Thoracic aorta (tissue), 2 donors: Measurements from ENCODE around the gene AADACL4. TPM values are rescaled to one million over a fixed set of nuclear protein-coding genes. Genes with fewer than 3 reads are reported as not detected.
"Not testable (repeated sequence)": the region's sequence is repeated elsewhere in the genome, so short reads cannot be mapped to it uniquely, and the experiment has no call there.

Experiments
- ATAC-seq: fragments of 150-250 bp; one replicate; pipeline ENCODE4 v1.8.0; 2017; ENCODE audit warnings: low read depth; ENCODE audit not compliant: insufficient number of reproducible peaks, low FRiP score
- DNase-seq: peaks from one replicate; pipeline ENCODE4 v3.0.0-alpha.2; 2020; ENCODE audit warnings: low spot score
- H3K27ac ChIP-seq, 2 donors: fragments of 200-600 bp; sonication (generic); 1 replicate in 1 of 2; 2 replicates in 1 of 2; pipeline ENCODE4 v1.5.1; 2016; ENCODE audit warnings: mild to moderate bottlenecking in 2 of 2, moderate library complexity in 2 of 2
- H3K27me3 ChIP-seq: fragments of 200-600 bp; sonication (generic); replicated peaks from 2 replicates; pipeline ENCODE4 v1.6.0; 2016; ENCODE audit warnings: mild to moderate bottlenecking; ENCODE audit not compliant: insufficient read depth
- H3K36me3 ChIP-seq: fragments of 200-600 bp; sonication (generic); one replicate; pipeline ENCODE4 v1.5.1; 2016
- H3K4me1 ChIP-seq, 2 donors: fragments of 200-600 bp; sonication (generic); 1 replicate in 1 of 2; 2 replicates in 1 of 2; pipeline versions ENCODE4 v1.5.1 to v1.6.0; 2016; ENCODE audit warnings: low read depth in 2 of 2, mild to moderate bottlenecking in 1 of 2; ENCODE audit not compliant: control insufficient read depth in 1 of 2
- H3K4me3 ChIP-seq: fragments of 200-600 bp; sonication (generic); 2 replicates; pipeline ENCODE4 v1.5.1; 2016; ENCODE audit warnings: mild to moderate bottlenecking
- H3K9me3 ChIP-seq: fragments of 200-600 bp; sonication (generic); 2 replicates; pipeline ENCODE4 v1.5.1; 2016
- CTCF ChIP-seq: fragments of 200-600 bp; sonication (generic); IDR thresholded peaks from one replicate; pipeline ENCODE4 v1.5.1; 2019; ENCODE audit warnings: antibody characterized with exemption
- total RNA-seq, 2 donors: library from RNA; depleted of rRNA; stranded (reverse); fragments of >200 nt; gene quantifications; one replicate each; pipeline versions ENCODE4 v1.1.0 to v1.2.3, GENCODE V29; 2016

The AADACL4 gene
- total RNA-seq, 2 donors from 2014 or later: not detected

DNA sequence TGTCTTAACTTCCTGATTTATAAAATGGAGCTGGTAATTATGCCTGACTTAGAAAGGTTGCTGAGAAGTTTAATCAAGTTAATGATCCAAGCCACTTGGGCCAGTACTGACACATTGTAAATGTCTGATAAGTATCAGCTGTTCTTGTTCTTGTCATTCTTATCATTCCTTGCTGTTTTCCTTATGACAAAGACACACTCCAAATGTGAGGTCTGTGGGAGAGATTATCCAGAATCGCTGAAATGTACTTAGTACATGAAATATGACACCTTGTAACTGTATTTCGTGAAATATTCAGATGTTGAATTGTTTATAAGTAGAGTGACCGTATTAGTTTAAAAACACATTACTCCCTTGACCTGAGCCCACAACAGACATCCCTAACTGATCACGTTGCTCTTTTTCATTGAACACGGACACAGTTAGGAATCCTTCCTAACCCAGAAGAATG lies 6.1 kb downstream of the AADACL4 start:
- no peak for ATAC-seq
- TF ChIP-seq CTCF: no peak

GRCh38 chr1:12654004-12654567 lies 10.2 kb downstream of the AADACL4 start:
- DNase-seq: no peak
- no peak for TF ChIP-seq CTCF
- Histone ChIP-seq H3K36me3 (no peaks in the 10 kb centered on the region), H3K27me3 (no peaks in the 10 kb centered on the region), H3K4me1 (no peaks in the 10 kb centered on the region), H3K9me3 (no peaks in the 10 kb centered on the region), H3K4me3 (no peak overlapping the region), H3K27ac (no peak overlapping the region)
- ATAC-seq: no peak

More for the DNA sequence above, 6.1 kb downstream of the AADACL4 start:
- no peak overlapping the region for H3K27ac ChIP-seq
- H3K36me3 ChIP-seq: no peaks in the 10 kb centered on the region
- H3K4me3 ChIP-seq: no peak overlapping the region
- no peaks in the 10 kb centered on the region for H3K4me1 ChIP-seq
- no peaks in the 10 kb centered on the region for H3K27me3 ChIP-seq
- DNase-seq: no peak
- H3K9me3 ChIP-seq: no peaks in the 10 kb centered on the region

DNA sequence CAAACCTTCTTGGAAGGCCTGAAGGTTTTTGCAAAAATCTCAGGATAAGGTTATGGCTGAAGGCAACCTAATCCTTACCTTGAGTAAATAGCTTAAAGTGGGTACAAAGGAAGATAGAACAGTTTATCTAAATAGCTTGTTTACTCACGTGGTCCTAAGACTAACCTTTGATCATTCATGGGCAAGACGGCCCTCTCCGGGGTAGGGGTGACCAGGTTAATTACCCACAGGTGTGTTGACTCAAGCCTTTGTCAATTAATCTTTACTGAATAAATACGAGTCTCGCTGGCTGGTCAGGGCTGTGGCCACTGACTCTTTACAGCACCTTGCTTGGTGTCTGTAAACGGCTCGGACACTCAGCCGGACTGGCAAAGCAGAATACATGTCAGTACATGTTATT lies 10.8 kb downstream of the AADACL4 start:
- Histone ChIP-seq H3K36me3 (no peaks in the 10 kb centered on the region), H3K27me3 (no peaks in the 10 kb centered on the region), H3K9me3 (no peaks in the 10 kb centered on the region), H3K4me1 (no peaks in the 10 kb centered on the region), H3K27ac (no peak overlapping the region), H3K4me3 (no peak overlapping the region)
- ATAC-seq (no peak), DNase-seq (no peak)
- no peak for TF ChIP-seq CTCF

DNA sequence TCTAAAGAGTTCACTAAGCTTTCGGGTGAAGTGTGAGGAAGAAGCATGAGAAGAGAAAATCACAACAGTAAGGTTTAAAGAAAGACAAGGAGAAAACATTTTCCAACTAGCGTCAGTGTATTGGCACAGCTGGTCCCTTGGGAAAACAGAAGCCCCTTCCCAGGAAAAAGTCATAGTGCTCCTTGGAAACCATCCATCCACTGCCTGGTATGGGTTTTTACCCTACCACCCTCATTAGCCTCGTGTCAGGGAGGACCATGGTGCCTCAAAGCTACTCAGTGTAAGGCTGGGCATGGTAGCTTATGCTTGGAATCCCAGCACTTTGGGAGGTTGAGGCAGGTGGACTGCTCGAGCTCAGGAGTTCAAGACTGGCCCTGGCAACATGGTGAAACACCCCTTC lies 12.7 kb downstream of the AADACL4 start:
- no peak overlapping the region for H3K4me3 ChIP-seq
- no peak for TF ChIP-seq CTCF
- no peak for DNase-seq
- ATAC-seq: no peak
- H3K27ac ChIP-seq: no peak overlapping the region
- H3K4me1 ChIP-seq: no peaks in the 10 kb centered on the region
- H3K36me3 ChIP-seq: no peaks in the 10 kb centered on the region
- no peaks in the 10 kb centered on the region for H3K27me3 ChIP-seq
- no peaks in the 10 kb centered on the region for H3K9me3 ChIP-seq

DNA sequence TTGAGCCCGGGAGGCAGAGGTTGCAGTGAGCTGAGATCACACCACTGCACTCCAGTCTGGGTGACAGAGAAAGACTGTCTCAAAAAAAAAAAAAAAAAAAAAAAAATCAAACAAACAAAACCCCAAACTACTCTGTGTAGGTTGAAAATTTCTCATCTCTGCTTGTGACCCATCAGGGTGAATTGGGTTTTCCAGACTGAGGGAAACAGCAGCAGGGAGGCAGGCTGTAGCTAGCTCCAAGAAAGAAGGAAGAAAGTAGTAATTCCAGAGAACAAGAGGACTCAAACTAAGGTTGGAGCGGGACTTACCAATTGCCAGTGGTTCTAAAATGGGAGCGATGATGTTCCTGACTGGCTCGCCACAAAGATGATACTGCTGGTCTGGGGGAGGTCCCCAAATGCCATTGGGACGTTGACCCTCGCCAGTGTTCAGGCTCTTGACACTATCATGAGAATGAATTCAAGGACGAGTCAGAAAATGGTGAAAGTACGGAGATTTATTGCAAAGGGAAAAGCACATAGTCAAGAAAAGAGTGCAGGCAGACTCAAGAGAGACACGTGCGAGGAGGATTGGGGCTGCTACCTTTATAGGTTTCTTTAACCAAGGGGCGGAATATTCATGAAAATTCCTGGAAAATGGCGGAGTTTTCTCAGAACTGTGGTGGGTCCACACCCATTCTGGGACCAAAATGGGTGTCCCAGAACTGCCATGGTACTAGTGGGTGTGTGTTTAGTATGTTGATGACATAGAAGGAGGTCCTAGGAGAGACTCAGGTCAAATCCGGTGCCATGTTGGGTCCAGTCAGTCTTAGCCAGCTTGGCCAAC lies 13.4 kb downstream of the AADACL4 start:
- Histone ChIP-seq H3K9me3 (no peaks in the 10 kb centered on the region), H3K27me3 (no peaks in the 10 kb centered on the region), H3K4me3 (no peak overlapping the region), H3K36me3 (no peaks in the 10 kb centered on the region), H3K4me1 (no peaks in the 10 kb centered on the region), H3K27ac (no peak overlapping the region)
- DNase-seq (no peak), ATAC-seq (no peak)
- no peak for TF ChIP-seq CTCF

DNA sequence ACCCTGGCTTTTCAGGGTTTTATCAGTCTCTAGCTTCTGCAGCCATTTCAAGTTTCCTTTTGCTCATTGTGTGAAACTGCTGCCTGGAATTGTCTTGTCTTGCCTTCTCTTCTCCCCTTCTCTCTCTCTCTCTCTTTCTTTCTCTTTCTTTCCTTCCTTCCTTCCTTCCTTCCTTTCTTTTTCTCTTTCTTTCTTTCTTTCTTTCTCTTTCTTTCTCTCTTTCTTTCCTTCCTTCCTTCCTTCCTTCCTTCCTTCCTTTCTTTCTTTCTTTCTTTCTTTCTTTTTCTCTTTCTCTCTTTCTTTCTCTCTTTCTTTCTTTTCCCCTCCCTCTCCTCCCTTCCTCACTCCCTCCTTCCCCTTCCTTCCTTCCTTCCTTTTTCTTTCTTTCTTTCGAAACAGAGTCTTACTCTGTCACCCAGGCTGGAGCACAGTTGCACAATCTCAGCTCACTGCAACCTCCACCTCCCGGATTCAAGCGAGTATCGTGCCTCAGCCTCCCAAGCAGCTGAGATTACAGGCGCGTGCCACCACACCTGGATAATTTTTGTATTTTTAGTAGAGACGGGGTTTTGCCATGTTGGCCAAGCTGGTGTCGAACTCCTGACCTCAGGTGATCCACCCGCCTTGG lies 14.1 kb downstream of the AADACL4 start:
- H3K27ac ChIP-seq, H3K9me3 ChIP-seq, ATAC-seq, DNase-seq, H3K4me1 ChIP-seq, H3K27me3 ChIP-seq, H3K4me3 ChIP-seq, H3K36me3 ChIP-seq: not testable (repeated sequence)
